HL-60/S4 treated with phorbol 12-myristate 13-acetate at 8.2 ng/mL for 4 days and 3 days (cell line): ENCODE results near the gene RBM17.
"Not testable (repeated sequence)": the region's sequence is repeated elsewhere in the genome, so short reads cannot be mapped to it uniquely, and the experiment has no call there.

ENCODE experiments used
- in situ Hi-C: fragments of 300-500 bp; cut with MboI; formaldehyde crosslinking; loops from 2 replicates; pipeline ENCODE4 v1.15.0; 2022; ENCODE audit warnings: low sequenced_read_pairs

RBM17 gene

DNA sequence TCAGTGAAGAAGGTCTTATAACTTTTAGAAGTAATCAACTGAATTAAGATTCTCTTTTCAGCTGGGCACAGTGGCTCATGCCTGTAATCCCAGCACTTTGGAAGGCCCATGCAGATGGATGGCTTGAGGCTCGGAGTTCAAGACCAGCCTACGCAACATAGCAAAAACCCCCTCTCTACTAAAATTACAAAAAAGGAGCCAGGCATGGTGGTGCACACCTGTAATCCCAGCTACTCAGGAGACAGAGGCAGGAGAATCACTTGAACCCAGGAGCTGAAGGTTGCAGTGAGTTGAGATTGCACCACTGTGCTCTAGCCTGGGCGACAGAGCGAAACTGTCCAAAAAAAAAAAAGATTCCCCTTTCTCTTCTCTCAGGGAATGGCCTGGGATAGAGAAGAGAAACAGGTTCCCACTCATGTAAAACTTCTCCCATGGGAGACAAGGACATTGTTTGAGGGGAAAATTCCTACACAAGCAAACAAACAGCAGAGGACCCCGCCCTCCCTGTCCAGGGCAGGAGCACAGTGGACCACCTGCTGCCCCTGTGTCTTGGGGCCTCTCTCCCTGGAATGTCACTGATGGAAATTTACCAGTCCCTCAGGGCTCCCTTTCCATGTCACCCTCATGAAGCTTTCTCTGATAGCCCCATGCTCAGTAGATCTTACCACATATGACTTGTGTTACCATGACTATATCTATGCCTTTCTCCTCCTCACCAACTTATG, 32.3 kb upstream of the RBM17 start:
- in situ Hi-C loops, result no loop called here

- in situ Hi-C loops, result no loop called here
Measured at GRCh38 chr10:6058682-6059475, 30.0 kb upstream of the RBM17 start.

DNA sequence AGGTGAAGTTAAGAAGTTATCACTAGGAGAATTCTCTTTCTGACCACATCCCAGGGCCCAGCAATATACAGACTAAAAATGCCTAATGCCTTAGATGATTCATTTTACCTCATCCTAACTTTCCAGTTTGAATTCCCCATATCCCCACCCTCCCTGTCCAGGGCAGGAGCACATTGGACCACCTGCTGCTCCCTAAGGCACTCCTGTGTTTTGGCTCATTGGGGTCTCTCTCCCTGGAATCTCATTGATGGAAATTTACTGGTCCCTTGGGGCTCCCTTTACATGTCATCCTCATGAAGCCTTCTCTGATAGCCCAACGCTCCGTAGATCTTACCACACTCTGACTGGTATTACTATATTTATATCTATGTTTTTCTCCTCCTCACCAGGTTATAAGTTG, 29.3 kb upstream of the RBM17 start:
- in situ Hi-C loops, result no loop called here

GRCh38 chr10:6061056-6061455, 27.8 kb upstream of the RBM17 start:
- in situ Hi-C loops, result no loop called here

- in situ Hi-C loops, result no loop called here
Measured at GRCh38 chr10:6062101-6062771, 26.6 kb upstream of the RBM17 start, which contains the start of gene IL2RA. TSS of gene IL2RA (minus strand) at chr10:6062367. CDS start at chr10:6062151, 216 bp downstream.

GRCh38 chr10:6064119-6064518, 24.7 kb upstream of the RBM17 start:
- in situ Hi-C loops, result no loop called here

- in situ Hi-C loops, result not testable (repeated sequence)
Measured at GRCh38 chr10:6064726-6065125, 24.1 kb upstream of the RBM17 start.

GRCh38 chr10:6065406-6065805, 23.4 kb upstream of the RBM17 start:
- in situ Hi-C loops, result no loop called here

GRCh38 chr10:6065835-6066234, 23.0 kb upstream of the RBM17 start:
- in situ Hi-C loops, result no loop called here

DNA sequence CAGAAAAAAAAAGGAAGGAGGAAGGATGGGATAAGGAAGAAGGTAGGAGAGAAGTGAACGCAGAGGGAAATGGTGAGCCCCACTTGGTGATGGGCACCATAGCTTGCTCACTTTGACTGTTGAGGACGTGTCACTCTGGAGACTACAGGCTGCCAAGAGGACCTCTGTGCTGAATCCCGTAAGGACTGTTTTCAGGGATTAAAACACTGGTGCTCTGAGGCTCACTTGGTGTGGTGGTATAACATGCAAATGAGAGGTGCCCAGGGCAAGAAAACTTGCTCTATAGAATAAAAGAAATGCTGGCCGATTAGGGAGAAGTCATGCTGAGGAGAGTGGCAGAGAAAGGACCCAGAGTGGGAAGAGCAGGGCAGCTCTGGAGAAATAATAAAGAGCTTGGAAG, 21.4 kb upstream of the RBM17 start:
- in situ Hi-C loops, result no loop called here

DNA sequence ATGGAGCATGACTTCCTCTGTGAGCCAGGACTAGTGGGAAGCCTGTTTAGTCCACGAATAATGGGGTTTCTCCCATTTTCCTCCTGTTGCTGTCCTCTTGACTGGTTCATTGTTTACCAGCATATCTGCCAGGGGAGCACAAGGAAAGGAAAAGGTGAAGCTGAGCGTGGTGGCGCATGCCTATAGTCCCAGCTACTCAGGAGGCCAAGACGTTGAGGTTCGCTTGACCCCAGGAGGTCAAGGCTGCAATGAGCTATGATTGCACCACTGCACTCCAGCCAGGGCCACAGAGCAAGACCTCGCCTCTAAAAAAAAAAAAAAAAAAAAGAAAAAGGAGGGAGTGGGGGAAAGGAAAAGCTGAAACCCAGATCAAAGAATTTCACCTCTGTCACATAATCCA, 20.8 kb upstream of the RBM17 start:
- in situ Hi-C loops, result no loop called here

DNA sequence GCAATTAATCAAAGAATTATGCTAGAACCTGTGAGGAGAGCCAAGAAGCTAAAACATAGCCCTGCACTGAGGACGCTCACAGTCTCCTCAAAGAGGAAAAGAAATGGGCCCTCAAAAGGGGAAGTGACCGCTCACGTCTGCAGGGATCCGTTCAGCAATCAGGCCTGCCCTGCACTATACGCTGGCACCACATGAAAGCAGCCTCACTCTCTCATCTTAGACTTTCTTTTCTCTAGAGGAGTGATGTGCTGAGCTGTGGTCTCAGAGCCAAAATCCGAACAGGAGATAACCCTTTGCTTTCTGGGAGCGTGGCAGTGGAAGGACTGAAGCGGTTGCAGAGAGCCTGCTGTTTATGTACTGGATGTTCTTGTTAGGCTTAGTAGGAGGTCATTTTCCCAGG, 20.4 kb upstream of the RBM17 start:
- in situ Hi-C loops, result no loop called here

GRCh38 chr10:6069081-6069931, 19.5 kb upstream of the RBM17 start:
- in situ Hi-C loops, result no loop called here

DNA sequence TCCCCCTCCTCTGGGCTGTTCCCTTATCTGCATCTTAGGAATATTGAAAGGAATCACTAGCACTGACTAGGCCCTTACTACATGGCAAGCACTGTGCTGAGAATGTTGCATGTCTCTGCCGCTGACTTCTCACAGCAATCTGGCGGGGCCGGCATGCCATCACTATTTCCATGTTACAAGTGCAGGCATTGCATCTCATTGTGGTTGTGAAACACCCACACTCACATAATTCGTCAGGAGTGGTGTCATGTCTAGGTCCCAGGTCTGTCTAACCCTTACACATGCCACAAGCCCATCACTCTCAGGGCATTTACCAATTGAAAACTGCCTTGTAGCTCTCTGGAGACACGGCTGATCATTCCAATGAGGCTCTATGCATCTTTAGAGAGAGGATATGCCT, 18.2 kb upstream of the RBM17 start:
- in situ Hi-C loops, result no loop called here

- in situ Hi-C loops, result no loop called here
Measured at GRCh38 chr10:6071181-6072175, 17.4 kb upstream of the RBM17 start.

- in situ Hi-C loops, result no loop called here
Measured at GRCh38 chr10:6072215-6072934, 16.5 kb upstream of the RBM17 start.

- in situ Hi-C loops, result no loop called here
Measured at GRCh38 chr10:6074489-6075301, 14.1 kb upstream of the RBM17 start.

- in situ Hi-C loops, result no loop called here
Measured at GRCh38 chr10:6077071-6077675, 11.7 kb upstream of the RBM17 start.
